Keratinocyte (primary cell): ENCODE measurements around the gene TREML1. TPM values are rescaled to one million over a fixed set of nuclear protein-coding genes. Genes with fewer than 3 reads are reported as not detected.

Experiments
- DNase-seq: peaks from one replicate; pipeline ENCODE4 v3.0.0-alpha.2; 2011; ENCODE audit warnings: low read depth, missing footprints, low spot score
- FAIRE-seq: peaks from 2 replicates; lab custom pipeline; 2011; peaks lifted over from hg19 to GRCh38; lab: Jason Lieb, UNC
- H2AFZ ChIP-seq: 2 replicates; pipeline ENCODE4 v1.6.0; 2012; ENCODE audit warnings: low read length, control low read depth, inconsistent platforms; ENCODE audit not compliant: control insufficient read depth
- H3K27ac ChIP-seq: 2 replicates; pipeline ENCODE4 v1.5.1; 2011; ENCODE audit warnings: low read length; ENCODE audit not compliant: control insufficient read depth, insufficient read depth
- H3K27me3 ChIP-seq: 3 replicates; pipeline ENCODE4 v1.6.0; 2011; ENCODE audit warnings: low read length; ENCODE audit not compliant: control insufficient read depth, insufficient read depth; ENCODE audit errors: extremely low read depth
- H3K36me3 ChIP-seq, 2 experiments: 2 replicates in 1 of 2; 3 replicates in 1 of 2; pipeline ENCODE4 v1.5.1; 2011; ENCODE audit warnings: low read length in 2 of 2, mild to moderate bottlenecking in 1 of 2; ENCODE audit not compliant: control insufficient read depth in 2 of 2, insufficient read depth in 2 of 2; ENCODE audit errors: extremely low read depth in 1 of 2
- H3K4me1 ChIP-seq: 3 replicates; pipeline ENCODE4 v1.5.1; 2011; ENCODE audit warnings: low read length; ENCODE audit not compliant: control insufficient read depth, insufficient read depth; ENCODE audit errors: extremely low read depth
- H3K4me2 ChIP-seq: 3 replicates; pipeline ENCODE4 v1.6.0; 2011; ENCODE audit warnings: low read depth, low read length; ENCODE audit not compliant: control insufficient read depth, insufficient read depth; ENCODE audit errors: extremely low read depth
- H3K4me3 ChIP-seq, 3 experiments: fragments of 200-600 bp in 1 of 3; sonication (generic) in 1 of 3; 2 replicates in 2 of 3; 3 replicates in 1 of 3; pipeline ENCODE4 v1.5.1; 2011 to 2016; ENCODE audit warnings: low read length in 3 of 3, mild to moderate bottlenecking in 3 of 3, control low read depth in 2 of 3, inconsistent platforms in 1 of 3, low read depth in 1 of 3, mixed read lengths in 1 of 3, mixed run types in 1 of 3, moderate library complexity in 1 of 3; ENCODE audit not compliant: control insufficient read depth in 2 of 3, insufficient read depth in 2 of 3; ENCODE audit errors: extremely low read depth in 1 of 3
- H3K79me2 ChIP-seq: 2 replicates; pipeline ENCODE4 v1.6.0; 2012; ENCODE audit warnings: low read length; ENCODE audit not compliant: control insufficient read depth, insufficient read depth
- H3K9ac ChIP-seq: 3 replicates; pipeline ENCODE4 v1.6.0; 2011; ENCODE audit warnings: low read length; ENCODE audit not compliant: control insufficient read depth, insufficient read depth; ENCODE audit errors: extremely low read depth
- H3K9me1 ChIP-seq: 3 replicates; pipeline ENCODE4 v1.6.0; 2011; ENCODE audit warnings: low read length; ENCODE audit not compliant: control insufficient read depth, insufficient read depth; ENCODE audit errors: extremely low read depth
- H3K9me3 ChIP-seq: 2 replicates; pipeline ENCODE4 v1.5.1; 2012; ENCODE audit warnings: low read depth, low read length; ENCODE audit not compliant: control insufficient read depth
- H4K20me1 ChIP-seq: 3 replicates; pipeline ENCODE4 v1.6.0; 2011; ENCODE audit warnings: low read length; ENCODE audit not compliant: control insufficient read depth, insufficient read depth; ENCODE audit errors: extremely low read depth
- EZH2 ChIP-seq: IDR thresholded peaks from one replicate; pipeline ENCODE4 v1.6.1; 2012; ENCODE audit warnings: inconsistent platforms, mild to moderate bottlenecking, low read length, moderate library complexity
- dilution Hi-C: fragments of 300-500 bp; cut with MboI; formaldehyde crosslinking; loops from one replicate; pipeline ENCODE4 v1.7.0; 2020; ENCODE audit warnings: low sequenced_read_pairs; ENCODE audit not compliant: extremely low pct_ligation_motif_present
- polyA plus RNA-seq, 5 experiments: library from polyadenylated mRNA; depleted of rRNA in 3 of 5; stranded (reverse) in 3 of 5; stranded (forward) in 1 of 5; unstranded in 1 of 5; fragments of >200 nt; gene quantifications; 1 replicate in 1 of 5; 2 replicates in 3 of 5; 3 replicates in 1 of 5; pipeline versions ENCODE4 v1.2.1 to v1.2.3, GENCODE V29; 2011 to 2012; ENCODE audit warnings: missing spikeins in 2 of 5, low read depth in 1 of 5, low replicate concordance in 1 of 5
- TF ChIP-seq, protein P1 (sequence below), 3 experiments: IDR thresholded peaks in 1 of 3; conservative IDR thresholded peaks in 1 of 3; optimal IDR thresholded peaks in 1 of 3; 2 replicates in 2 of 3; 3 replicates in 1 of 3; pipeline versions ENCODE3 to v1.5.1; 2011; ENCODE audit warnings: low read length in 3 of 3, mild to moderate bottlenecking in 3 of 3, moderate library complexity in 2 of 3, control low read depth in 1 of 3, inconsistent platforms in 1 of 3; ENCODE audit not compliant: insufficient read depth in 2 of 3; ENCODE audit errors: extremely low read depth in 1 of 3

Gene TREML1
- polyA plus RNA-seq, 1 donor (not counting 4 experiments of a cell fraction or from before 2014, with no cell fraction given) = 0.26 TPM

DNA sequence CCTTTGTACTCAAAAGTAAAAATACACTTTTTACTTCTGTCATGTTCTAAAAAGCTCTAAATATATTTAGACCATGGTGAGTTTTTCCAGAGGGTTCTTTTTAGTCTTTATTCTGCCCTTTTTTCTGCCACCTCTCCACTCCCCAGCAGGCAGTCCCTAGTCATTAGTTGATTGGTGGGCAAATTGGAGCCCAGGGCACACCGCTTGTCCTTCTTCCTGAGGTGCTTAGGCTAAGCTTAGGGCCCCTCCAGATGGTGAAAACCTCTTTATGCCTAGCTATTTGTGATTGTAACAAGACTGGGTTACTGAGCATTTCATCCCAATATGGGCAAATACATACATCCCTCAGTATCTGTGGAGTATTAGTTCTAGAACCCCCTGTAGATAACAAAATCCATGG is 6.2 kb downstream of the TREML1 start:
- FAIRE-seq (no peak), DNase-seq (no peak)
- no peak overlapping the region for H3K9ac ChIP-seq
- TF ChIP-seq, protein P1, sequence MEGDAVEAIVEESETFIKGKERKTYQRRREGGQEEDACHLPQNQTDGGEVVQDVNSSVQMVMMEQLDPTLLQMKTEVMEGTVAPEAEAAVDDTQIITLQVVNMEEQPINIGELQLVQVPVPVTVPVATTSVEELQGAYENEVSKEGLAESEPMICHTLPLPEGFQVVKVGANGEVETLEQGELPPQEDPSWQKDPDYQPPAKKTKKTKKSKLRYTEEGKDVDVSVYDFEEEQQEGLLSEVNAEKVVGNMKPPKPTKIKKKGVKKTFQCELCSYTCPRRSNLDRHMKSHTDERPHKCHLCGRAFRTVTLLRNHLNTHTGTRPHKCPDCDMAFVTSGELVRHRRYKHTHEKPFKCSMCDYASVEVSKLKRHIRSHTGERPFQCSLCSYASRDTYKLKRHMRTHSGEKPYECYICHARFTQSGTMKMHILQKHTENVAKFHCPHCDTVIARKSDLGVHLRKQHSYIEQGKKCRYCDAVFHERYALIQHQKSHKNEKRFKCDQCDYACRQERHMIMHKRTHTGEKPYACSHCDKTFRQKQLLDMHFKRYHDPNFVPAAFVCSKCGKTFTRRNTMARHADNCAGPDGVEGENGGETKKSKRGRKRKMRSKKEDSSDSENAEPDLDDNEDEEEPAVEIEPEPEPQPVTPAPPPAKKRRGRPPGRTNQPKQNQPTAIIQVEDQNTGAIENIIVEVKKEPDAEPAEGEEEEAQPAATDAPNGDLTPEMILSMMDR (optimal IDR thresholded peaks at IDR 0.05 in 1 of 3, IDR thresholded peaks at IDR 0.05 in 1 of 3, conservative IDR thresholded peaks at IDR 0.05 in 1 of 3; ENCODE audit: extremely low read depth in 1 of 3, insufficient read depth in 2 of 3, low read length in 3 of 3) = no peak
- no peak for TF ChIP-seq EZH2
- dilution Hi-C loops = no loop called here
- H3K36me3 ChIP-seq = no peaks in the 10 kb centered on the region
- no peaks in the 10 kb centered on the region for H4K20me1 ChIP-seq
- no peak overlapping the region for H2AFZ ChIP-seq
- H3K9me3 ChIP-seq = no peaks in the 10 kb centered on the region
- no peaks in the 10 kb centered on the region for H3K4me1 ChIP-seq
- H3K4me2 ChIP-seq = no peak overlapping the region
- H3K27ac ChIP-seq = no peak overlapping the region
- no peak overlapping the region for H3K4me3 ChIP-seq
- no peaks in the 10 kb centered on the region for H3K27me3 ChIP-seq
- no peaks in the 10 kb centered on the region for H3K9me1 ChIP-seq
- H3K79me2 ChIP-seq = no peaks in the 10 kb centered on the region

DNA sequence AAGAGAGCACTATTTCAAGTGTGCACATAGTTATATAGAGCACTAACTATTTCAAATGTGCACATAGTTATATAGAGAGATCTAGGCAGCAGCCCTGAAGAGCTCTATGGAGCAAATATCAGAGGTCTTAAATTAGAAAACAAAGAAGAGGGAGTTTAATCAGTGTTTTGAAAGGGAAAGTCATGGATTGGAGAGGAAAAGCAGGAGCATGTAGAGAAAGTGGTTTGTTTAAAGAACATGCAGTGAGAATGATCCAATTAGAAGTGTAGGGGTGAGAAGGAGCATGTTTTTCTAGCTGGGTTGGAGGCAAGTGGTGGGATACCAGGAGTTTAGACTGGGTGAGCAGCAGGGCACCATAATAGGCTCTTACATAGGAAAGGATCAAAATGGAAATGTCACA is 17.2 kb downstream of the TREML1 start:
- H3K9ac ChIP-seq = no peak overlapping the region
- peaks cover 8% of the 10 kb centered on the region for H3K4me1 ChIP-seq
- H3K4me3 ChIP-seq = no peak overlapping the region
- no peak for FAIRE-seq
- no peak overlapping the region for H3K27ac ChIP-seq
- dilution Hi-C loops = no loop called here
- H3K27me3 ChIP-seq = no peaks in the 10 kb centered on the region
- no peaks in the 10 kb centered on the region for H3K9me1 ChIP-seq
- no peak for DNase-seq
- H2AFZ ChIP-seq = no peak overlapping the region
- H4K20me1 ChIP-seq = no peaks in the 10 kb centered on the region
- H3K4me2 ChIP-seq = no peak overlapping the region
- peaks cover 0 to 1% of the 10 kb centered on the region in 2 experiments for H3K36me3 ChIP-seq
- H3K79me2 ChIP-seq = no peaks in the 10 kb centered on the region
- H3K9me3 ChIP-seq = no peaks in the 10 kb centered on the region
- TF ChIP-seq, protein P1 (optimal IDR thresholded peaks at IDR 0.05 in 1 of 3, IDR thresholded peaks at IDR 0.05 in 1 of 3, conservative IDR thresholded peaks at IDR 0.05 in 1 of 3; ENCODE audit: extremely low read depth in 1 of 3, insufficient read depth in 2 of 3, low read length in 3 of 3) = no peak
- TF ChIP-seq EZH2 = no peak
